NT2/D1 (cell line): Measurements from ENCODE around the gene FARSB.

Experiments used
- SUZ12 ChIP-seq: IDR thresholded peaks from 2 replicates; pipeline ENCODE4 v1.6.1; 2011; ENCODE audit not compliant: insufficient read length, insufficient read depth; ENCODE audit errors: extremely low read depth
- YY1 ChIP-seq: IDR thresholded peaks from 2 replicates; pipeline ENCODE4 v1.6.1; 2011; ENCODE audit not compliant: insufficient read length, insufficient read depth
- ZNF274 ChIP-seq: IDR thresholded peaks from 2 replicates; pipeline ENCODE4 v1.6.1; 2011; ENCODE audit warnings: mild to moderate bottlenecking, low read depth, low read length

- TF ChIP-seq SUZ12 (no peak), ZNF274 (no peak), YY1 (no peak)
Measured at GRCh38 chr2:222651718-222652418, 4.0 kb downstream of the FARSB start.
